HepG2 (cell line): ENCODE results near the gene CBFA2T2. TPM values are rescaled to one million over a fixed set of nuclear protein-coding genes. Genes with fewer than 3 reads are reported as not detected.

Source experiments
- BRCA1 ChIP-seq: sonication (generic); formaldehyde crosslinking; IDR thresholded peaks from 2 replicates; pipeline ENCODE4 v1.4.0; 2020; ENCODE audit warnings: missing genetic modification reagents
- CHD4 ChIP-seq: fragments of 200-600 bp; sonication (generic); IDR thresholded peaks from 2 replicates; pipeline ENCODE4 v1.7.0; 2017; ENCODE audit warnings: mild to moderate bottlenecking, low read length, borderline replicate concordance
- FOXK1 ChIP-seq: sonication (generic); formaldehyde crosslinking; IDR thresholded peaks from 2 replicates; pipeline ENCODE4 v1.4.0; 2020; ENCODE audit warnings: low read depth, missing genetic modification reagents, borderline replicate concordance
- HIVEP1 ChIP-seq: sonication (generic); formaldehyde crosslinking; IDR thresholded peaks from 2 replicates; pipeline ENCODE4 v1.4.0; 2020; ENCODE audit warnings: mild to moderate bottlenecking, missing genetic modification reagents
- NFIB ChIP-seq: sonication (generic); formaldehyde crosslinking; IDR thresholded peaks from 2 replicates; pipeline ENCODE4 v1.9.0; 2021; ENCODE audit warnings: missing genetic modification reagents, mild to moderate bottlenecking, borderline replicate concordance
- NFKBIZ ChIP-seq: IDR thresholded peaks from 2 replicates; pipeline ENCODE4 v1.6.1; 2018; ENCODE audit warnings: missing genetic modification reagents, missing compliant biosample characterization
- NONO ChIP-seq, 2 experiments: fragments of 450-650 bp in 1 of 2; sonication (generic) in 1 of 2; formaldehyde crosslinking in 1 of 2; IDR thresholded peaks in 1 of 2; conservative IDR thresholded peaks in 1 of 2; 2 replicates each; pipeline versions ENCODE4 v1.6.1 to v1.8.0; 2017 to 2022; ENCODE audit warnings: mild to moderate bottlenecking in 1 of 2, missing genetic modification reagents in 1 of 2, moderate library complexity in 1 of 2
- RXRA ChIP-seq: sonication (generic); formaldehyde crosslinking; IDR thresholded peaks from 2 replicates; pipeline ENCODE4 v1.5.1; 2020; ENCODE audit warnings: missing genetic modification reagents
- SAFB2 ChIP-seq: sonication (generic); formaldehyde crosslinking; IDR thresholded peaks from 2 replicates; pipeline ENCODE4 v1.5.1; 2020; ENCODE audit warnings: missing genetic modification reagents, low read depth, mild to moderate bottlenecking, borderline replicate concordance
- U2AF2 ChIP-seq: fragments of 200-400 bp; formaldehyde crosslinking; IDR thresholded peaks from 2 replicates; pipeline ENCODE4 v1.6.1; 2017; ENCODE audit warnings: low read depth, mild to moderate bottlenecking, low read length
- ZFP90 ChIP-seq: sonication (generic); formaldehyde crosslinking; IDR thresholded peaks from 2 replicates; pipeline ENCODE4 v1.8.0; 2022; ENCODE audit warnings: missing genetic modification reagents, mild to moderate bottlenecking, inconsistent platforms, borderline replicate concordance
- ZNF180 ChIP-seq: sonication (generic); formaldehyde crosslinking; IDR thresholded peaks from 2 replicates; pipeline ENCODE4 v1.4.0; 2020; ENCODE audit warnings: low read depth, missing genetic modification reagents, borderline replicate concordance
- ZNF317 ChIP-seq: sonication (generic); formaldehyde crosslinking; IDR thresholded peaks from 2 replicates; pipeline ENCODE4 v1.5.0; 2020; ENCODE audit warnings: mild to moderate bottlenecking, missing genetic modification reagents
- ZNF724P ChIP-seq: sonication (generic); formaldehyde crosslinking; IDR thresholded peaks from 2 replicates; pipeline ENCODE4 v1.8.0; 2022; ENCODE audit warnings: missing genetic modification reagents, borderline replicate concordance
- ZNF737 ChIP-seq: sonication (generic); formaldehyde crosslinking; IDR thresholded peaks from 2 replicates; pipeline ENCODE4 v1.5.0; 2020; ENCODE audit warnings: missing genetic modification reagents, mild to moderate bottlenecking, borderline replicate concordance
- polyA plus RNA-seq, 8 experiments: library from polyadenylated mRNA; depleted of rRNA in 3 of 8; stranded (reverse) in 7 of 8; unstranded in 1 of 8; fragments of >200 nt; fragmentation: Illumina TruSeq in 4 of 8; extraction: Trizol in 4 of 8; gene quantifications; 2 replicates each; pipeline versions ENCODE4 v1.2.1 to v1.2.3, GENCODE V29; 2011 to 2016; ENCODE audit warnings: low read depth in 4 of 8, missing spikeins in 1 of 8, mixed read lengths in 1 of 8; ENCODE audit not compliant: insufficient read depth in 1 of 8
- total RNA-seq, 5 experiments: library from RNA; depleted of rRNA; stranded (reverse); fragments of >200 nt; fragmentation: Illumina TruSeq; extraction: Trizol; gene quantifications; 2 replicates each; pipeline ENCODE4 v1.2.3, GENCODE V29; 2016; ENCODE audit warnings: low read depth in 1 of 5
- TF ChIP-seq, protein P1 (sequence below): sonication (generic); formaldehyde crosslinking; IDR thresholded peaks from 2 replicates; pipeline ENCODE4 v1.5.1; 2020; ENCODE audit warnings: missing genetic modification reagents, mild to moderate bottlenecking, borderline replicate concordance
- TF ChIP-seq, protein P2 (sequence below): sonication (generic); formaldehyde crosslinking; IDR thresholded peaks from 2 replicates; pipeline ENCODE4 v1.4.0; 2020; ENCODE audit warnings: mild to moderate bottlenecking, missing genetic modification reagents, borderline replicate concordance
- TF ChIP-seq, protein P3 (sequence below): sonication (generic); formaldehyde crosslinking; IDR thresholded peaks from 2 replicates; pipeline ENCODE4 v1.8.0; 2022; ENCODE audit warnings: mild to moderate bottlenecking, missing genetic modification reagents, moderate library complexity
- TF ChIP-seq, protein P4 (sequence below): sonication (generic); formaldehyde crosslinking; IDR thresholded peaks from 2 replicates; pipeline ENCODE4 v1.5.0; 2020; ENCODE audit warnings: missing genetic modification reagents

Gene CBFA2T2
- total and polyA plus RNA-seq, 2 of the 13 experiments (the other 11 are each of a cell fraction or from before 2014, with no cell fraction given): 6.3 to 21.2 TPM

- no peak for TF ChIP-seq NFKBIZ
- TF ChIP-seq NFIB (CRISPR knock-in tag): no peak
- no peak for TF ChIP-seq ZFP90 (CRISPR knock-in tag)
- TF ChIP-seq NONO (IDR thresholded peaks at IDR 0.05): no peak
- TF ChIP-seq NONO (CRISPR knock-in tag; conservative IDR thresholded peaks at IDR 0.05): no peak
- no peak for TF ChIP-seq HIVEP1 (CRISPR knock-in tag)
- TF ChIP-seq CHD4: peak; percentile 1; the same call in 1 of the 2 replicates
- TF ChIP-seq, protein P1, sequence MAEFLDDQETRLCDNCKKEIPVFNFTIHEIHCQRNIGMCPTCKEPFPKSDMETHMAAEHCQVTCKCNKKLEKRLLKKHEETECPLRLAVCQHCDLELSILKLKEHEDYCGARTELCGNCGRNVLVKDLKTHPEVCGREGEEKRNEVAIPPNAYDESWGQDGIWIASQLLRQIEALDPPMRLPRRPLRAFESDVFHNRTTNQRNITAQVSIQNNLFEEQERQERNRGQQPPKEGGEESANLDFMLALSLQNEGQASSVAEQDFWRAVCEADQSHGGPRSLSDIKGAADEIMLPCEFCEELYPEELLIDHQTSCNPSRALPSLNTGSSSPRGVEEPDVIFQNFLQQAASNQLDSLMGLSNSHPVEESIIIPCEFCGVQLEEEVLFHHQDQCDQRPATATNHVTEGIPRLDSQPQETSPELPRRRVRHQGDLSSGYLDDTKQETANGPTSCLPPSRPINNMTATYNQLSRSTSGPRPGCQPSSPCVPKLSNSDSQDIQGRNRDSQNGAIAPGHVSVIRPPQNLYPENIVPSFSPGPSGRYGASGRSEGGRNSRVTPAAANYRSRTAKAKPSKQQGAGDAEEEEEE (CRISPR knock-in tag): no peak
- TF ChIP-seq ZNF724P: no peak
- no peak for TF ChIP-seq U2AF2
- no peak for TF ChIP-seq RXRA (CRISPR knock-in tag)
- TF ChIP-seq, protein P2, sequence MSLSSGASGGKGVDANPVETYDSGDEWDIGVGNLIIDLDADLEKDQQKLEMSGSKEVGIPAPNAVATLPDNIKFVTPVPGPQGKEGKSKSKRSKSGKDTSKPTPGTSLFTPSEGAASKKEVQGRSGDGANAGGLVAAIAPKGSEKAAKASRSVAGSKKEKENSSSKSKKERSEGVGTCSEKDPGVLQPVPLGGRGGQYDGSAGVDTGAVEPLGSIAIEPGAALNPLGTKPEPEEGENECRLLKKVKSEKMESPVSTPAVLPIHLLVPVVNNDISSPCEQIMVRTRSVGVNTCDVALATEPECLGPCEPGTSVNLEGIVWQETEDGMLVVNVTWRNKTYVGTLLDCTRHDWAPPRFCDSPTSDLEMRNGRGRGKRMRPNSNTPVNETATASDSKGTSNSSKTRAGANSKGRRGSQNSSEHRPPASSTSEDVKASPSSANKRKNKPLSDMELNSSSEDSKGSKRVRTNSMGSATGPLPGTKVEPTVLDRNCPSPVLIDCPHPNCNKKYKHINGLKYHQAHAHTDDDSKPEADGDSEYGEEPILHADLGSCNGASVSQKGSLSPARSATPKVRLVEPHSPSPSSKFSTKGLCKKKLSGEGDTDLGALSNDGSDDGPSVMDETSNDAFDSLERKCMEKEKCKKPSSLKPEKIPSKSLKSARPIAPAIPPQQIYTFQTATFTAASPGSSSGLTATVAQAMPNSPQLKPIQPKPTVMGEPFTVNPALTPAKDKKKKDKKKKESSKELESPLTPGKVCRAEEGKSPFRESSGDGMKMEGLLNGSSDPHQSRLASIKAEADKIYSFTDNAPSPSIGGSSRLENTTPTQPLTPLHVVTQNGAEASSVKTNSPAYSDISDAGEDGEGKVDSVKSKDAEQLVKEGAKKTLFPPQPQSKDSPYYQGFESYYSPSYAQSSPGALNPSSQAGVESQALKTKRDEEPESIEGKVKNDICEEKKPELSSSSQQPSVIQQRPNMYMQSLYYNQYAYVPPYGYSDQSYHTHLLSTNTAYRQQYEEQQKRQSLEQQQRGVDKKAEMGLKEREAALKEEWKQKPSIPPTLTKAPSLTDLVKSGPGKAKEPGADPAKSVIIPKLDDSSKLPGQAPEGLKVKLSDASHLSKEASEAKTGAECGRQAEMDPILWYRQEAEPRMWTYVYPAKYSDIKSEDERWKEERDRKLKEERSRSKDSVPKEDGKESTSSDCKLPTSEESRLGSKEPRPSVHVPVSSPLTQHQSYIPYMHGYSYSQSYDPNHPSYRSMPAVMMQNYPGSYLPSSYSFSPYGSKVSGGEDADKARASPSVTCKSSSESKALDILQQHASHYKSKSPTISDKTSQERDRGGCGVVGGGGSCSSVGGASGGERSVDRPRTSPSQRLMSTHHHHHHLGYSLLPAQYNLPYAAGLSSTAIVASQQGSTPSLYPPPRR: no peak
- TF ChIP-seq, protein P3, sequence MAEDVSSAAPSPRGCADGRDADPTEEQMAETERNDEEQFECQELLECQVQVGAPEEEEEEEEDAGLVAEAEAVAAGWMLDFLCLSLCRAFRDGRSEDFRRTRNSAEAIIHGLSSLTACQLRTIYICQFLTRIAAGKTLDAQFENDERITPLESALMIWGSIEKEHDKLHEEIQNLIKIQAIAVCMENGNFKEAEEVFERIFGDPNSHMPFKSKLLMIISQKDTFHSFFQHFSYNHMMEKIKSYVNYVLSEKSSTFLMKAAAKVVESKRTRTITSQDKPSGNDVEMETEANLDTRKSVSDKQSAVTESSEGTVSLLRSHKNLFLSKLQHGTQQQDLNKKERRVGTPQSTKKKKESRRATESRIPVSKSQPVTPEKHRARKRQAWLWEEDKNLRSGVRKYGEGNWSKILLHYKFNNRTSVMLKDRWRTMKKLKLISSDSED (CRISPR knock-in tag): no peak
- TF ChIP-seq ZNF180 (CRISPR knock-in tag): no peak
- TF ChIP-seq FOXK1: no peak
- TF ChIP-seq, protein P4, sequence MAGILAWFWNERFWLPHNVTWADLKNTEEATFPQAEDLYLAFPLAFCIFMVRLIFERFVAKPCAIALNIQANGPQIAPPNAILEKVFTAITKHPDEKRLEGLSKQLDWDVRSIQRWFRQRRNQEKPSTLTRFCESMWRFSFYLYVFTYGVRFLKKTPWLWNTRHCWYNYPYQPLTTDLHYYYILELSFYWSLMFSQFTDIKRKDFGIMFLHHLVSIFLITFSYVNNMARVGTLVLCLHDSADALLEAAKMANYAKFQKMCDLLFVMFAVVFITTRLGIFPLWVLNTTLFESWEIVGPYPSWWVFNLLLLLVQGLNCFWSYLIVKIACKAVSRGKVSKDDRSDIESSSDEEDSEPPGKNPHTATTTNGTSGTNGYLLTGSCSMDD: no peak
- no peak for TF ChIP-seq SAFB2 (CRISPR knock-in tag)
- TF ChIP-seq ZNF737 (CRISPR knock-in tag): no peak
- 0 out of 2 replicates have a peak, but pooled peaks have one; percentile 3 for TF ChIP-seq ZNF317 (CRISPR knock-in tag)
- TF ChIP-seq BRCA1 (CRISPR knock-in tag): no peak
These were observed 1.2 kb downstream of the CBFA2T2 start (continued) for GRCh38 chr20:33490934-33491656.
